NCI-H1417 (cell line): ENCODE results near the gene RUFY4.
A peak's percentile ranks its signal among the peaks of the same experiment; 100 is the strongest.

Experiments
- DNase-seq, 3 experiments: peaks; one replicate each; lab custom pipeline; 2025; lab: John Stamatoyannopoulos, UW

Gene RUFY4, protein sequence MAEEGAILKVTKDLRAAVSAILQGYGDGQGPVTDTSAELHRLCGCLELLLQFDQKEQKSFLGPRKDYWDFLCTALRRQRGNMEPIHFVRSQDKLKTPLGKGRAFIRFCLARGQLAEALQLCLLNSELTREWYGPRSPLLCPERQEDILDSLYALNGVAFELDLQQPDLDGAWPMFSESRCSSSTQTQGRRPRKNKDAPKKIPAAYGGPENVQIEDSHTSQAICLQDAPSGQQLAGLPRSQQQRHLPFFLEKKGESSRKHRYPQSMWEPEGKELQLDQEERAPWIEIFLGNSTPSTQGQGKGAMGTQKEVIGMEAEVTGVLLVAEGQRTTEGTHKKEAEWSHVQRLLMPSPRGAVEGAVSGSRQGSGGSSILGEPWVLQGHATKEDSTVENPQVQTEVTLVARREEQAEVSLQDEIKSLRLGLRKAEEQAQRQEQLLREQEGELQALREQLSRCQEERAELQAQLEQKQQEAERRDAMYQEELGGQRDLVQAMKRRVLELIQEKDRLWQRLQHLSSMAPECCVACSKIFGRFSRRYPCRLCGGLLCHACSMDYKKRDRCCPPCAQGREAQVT

DNA sequence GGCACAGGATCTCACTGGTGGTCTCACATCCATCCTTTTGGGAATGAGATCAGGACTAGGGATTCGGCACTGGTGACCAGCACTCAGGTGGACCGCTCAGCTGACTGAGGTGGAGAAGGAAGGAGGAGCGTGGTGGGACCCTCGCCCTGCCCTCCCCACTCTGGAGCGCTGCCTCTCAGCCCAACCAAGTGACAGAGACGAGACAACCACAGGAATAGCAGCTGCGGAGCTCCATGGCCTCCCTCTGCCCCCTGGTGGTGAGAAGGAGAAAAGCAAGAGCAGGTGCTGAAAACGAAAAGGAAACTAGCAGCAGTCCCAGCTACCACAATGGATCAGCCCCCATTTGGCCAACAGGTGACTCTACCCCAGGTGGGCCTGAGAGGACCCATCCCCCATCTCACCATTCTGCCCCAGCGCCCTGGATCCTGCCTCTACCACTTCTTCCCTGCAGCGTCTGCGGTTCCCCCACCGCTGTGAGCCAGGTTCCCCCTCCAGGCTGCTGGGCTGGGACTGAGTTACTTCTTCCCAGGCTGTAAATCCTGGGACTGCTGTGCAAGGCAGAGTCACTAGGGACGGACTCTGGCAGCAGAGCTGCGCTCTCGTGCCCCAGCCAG, at the start of gene RUFY4:
TSS of gene RUFY4 (plus strand) at position 533 of the 614 bp plus-strand sequence. CDS start 1,353 bp downstream, outside the sequence.
- DNase-seq = peak; percentile 50 to 85 (median 64)

DNA sequence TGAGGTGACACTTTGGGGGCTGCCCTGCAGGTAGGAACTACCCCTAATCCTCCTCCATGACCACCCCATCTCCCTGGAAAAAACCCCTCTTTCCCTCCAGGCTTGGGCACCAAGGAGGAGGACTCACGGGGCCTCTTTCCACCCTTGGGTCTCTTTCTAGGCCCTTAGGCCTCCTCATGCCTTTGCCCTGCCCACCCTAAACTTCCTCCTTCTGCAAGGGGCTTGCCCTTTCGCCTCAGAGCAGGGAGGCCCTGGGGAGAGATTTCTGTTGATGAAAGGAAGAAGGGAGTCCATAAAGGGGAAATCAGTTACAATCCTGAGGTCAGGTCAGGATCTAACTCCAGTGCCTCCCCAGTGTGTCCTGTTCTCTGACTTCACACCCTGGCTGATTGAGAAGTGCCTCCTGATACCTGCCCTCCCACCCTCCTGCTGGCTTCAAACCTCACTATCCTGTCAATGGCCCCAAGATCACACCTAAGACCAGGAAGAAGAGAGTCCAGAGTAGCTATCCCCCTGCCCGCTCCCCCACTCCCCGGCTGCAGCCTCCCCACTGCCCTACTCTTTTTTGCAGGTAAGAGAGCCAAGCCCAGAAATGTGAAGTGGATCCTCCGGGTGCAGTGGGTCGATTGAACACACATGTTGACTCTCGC, 49.5 kb upstream of the RUFY4 start:
- DNase-seq = no peak

DNA sequence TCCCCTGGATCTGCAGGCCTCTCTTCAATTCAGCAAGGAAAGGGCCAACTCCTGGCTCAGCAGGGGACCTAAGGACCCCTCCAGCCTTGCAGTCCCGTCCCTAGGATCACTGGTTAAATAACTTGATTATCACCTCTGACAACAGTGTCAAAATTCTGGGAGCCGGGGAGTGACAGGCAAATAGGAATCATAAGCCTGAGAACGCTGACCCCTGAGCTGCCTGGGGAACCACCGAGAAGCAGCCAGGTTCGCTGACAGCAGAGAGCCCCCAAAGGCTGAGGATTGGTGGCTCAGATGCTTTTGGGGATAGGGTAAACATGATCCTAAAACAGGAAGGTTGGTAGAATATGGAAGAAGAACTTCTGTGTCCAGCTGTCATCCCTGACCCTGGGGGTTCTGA, 48.8 kb upstream of the RUFY4 start:
- DNase-seq = no peak

DNA sequence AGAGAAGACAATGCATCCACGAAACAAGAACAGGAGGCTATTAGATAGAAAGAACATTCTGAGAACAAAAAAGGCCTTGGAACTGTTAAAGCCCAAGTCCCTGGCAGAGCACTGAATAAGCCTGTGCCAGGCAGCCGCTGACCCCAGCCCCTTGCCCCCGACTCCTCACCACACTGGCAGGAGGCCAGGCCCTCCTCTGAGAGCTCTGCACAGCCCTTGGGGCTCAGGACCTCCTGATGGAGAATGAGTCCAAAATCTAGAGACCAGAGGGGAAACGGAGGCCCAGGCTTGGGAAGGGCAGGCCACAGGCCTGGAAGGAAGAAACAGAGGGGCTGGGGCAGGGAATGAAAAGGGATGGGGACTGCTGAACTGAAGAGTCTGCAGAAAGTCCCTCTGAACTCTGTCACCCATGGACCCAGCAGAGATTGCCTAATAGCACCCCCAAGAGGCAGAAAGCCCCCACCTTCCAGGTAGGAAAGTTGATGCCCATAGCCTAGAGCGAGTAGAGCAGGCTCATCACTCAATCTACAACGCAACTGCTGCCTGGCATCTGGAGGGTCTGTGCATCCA, 48.0 kb upstream of the RUFY4 start:
- no peak for DNase-seq

DNA sequence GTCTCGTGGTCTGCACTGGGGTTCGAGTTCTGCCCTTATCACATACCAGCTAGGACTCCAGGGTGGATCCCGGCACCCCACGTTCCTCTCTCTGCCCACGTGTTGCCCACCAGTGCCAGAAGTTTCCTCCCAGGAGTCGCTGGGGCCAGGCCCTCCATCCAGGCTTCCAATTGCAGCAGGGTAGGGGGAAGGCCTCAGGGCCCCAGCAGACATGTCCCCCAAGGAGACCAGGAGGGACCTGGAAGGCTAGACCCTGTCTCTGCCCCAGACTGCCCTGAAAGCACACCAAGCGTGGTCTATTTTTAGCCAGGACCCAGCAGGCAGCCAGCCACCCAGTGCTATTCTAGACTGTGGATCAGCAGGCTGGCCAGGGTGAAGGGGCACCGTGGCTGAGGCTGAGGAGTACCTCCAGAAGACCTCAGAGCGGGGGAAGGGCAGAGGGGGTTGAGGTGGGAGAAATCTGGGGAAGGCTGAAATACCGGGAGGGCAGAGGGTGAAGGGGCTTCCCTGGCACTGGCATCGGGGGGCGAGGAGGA, 47.4 kb upstream of the RUFY4 start:
- DNase-seq = no peak

DNA sequence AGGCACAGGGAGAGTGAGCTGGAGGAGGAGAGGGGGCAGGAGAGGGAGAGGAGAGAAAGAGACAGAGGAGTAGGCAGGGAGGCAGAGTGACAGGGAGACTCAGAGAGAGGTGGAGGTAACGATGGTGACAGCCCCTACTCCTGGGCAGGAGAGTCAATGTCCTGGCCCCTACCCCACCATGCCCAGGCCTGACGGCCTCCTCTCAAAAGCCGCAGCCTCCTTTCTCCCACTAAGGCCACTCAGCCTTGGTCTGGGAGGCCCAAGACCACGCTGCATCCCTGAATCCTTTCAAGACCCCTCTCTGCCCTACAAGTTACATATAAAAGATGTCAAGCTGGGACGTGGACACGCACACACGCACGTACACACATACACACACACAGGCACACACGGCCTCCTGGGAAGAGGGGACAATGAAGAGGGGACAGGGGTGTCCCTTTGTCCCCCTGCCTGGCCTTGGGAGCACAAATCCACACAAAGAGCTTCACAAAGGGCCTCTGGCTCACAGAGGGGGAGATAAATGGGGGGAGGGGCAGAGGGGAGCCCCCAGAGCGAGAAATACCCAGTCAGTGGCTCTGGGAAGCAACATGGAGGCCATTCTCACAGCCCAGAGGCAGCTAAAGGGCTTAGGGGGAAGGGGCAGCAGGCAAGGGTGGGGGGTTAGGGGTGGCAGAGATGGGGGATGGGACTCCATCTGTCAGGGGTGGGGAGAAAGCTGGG, 46.8 kb upstream of the RUFY4 start:
- DNase-seq = no peak

DNA sequence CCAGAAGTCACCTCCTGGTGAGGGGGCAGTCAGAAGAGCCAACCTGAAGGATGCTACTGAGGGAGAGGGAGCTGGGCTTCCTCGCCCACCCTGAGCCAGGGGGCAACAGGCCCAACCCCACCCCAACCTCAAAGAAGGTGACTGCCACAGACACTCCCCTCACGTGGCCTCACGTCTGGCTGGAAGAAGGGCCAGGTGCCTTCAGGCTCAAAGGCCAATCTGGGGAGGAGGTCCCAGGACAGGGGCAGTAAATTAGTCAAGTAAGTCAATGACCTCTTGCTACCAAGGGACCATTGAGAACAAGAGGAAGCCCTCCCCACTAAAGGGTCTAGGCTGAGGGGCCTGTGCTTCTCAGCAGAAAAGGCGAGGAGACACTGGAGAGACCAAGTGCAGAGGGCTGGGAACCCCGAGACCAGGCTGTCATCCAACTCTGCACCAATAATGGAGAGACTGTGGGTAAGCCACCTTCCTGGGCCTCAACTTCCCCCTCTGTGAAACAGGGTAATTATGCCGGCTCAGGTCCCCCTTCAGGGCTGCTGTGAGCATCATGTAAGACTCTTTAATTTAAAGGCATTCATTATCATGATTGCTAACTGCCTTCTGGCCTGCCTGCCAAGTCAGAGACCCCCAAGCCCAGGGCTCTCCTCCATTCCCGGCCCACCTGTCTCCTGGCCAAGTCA, 46.1 kb upstream of the RUFY4 start:
- DNase-seq = peak in 1 of 3 experiments; percentile 0

DNA sequence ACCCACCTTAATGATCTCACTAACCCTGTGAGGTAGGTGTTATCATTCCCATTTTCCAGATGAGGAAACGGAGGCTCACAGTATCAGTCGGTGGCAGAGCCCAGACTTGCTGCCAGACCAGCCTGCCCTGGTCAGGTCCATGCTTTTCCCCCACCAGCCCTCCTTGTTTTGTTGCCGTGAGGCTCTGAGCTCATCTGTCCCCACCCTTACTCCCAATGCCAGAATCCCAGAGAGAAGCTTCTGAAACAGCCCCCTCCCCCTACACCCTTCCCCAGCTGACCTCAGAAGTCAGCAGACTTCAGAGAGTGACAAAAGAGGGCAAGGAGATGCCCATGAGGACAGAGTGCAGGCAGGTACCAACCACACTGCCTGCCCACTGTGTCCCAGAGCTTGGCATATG, 45.4 kb upstream of the RUFY4 start:
- no peak for DNase-seq

DNA sequence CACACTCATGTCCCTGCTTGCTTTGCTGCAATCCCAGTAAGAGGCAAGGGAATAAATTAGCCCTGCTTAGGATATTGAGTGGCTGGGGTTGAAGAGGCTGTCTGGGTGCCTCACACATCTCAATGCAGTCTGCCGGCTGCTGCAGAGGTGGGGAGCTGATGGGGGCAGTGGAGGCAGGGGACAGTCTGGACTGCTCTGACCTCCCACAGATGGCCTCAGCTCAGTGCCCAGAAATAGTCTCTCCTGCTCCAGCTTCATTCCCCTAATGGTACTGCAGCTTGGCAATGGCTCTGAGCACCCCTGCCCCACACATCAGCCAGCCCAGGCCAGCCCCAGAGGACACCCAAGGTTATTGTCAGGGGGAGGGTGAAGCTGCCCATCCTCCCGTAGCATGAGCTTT, 44.7 kb upstream of the RUFY4 start:
- DNase-seq = no peak

DNA sequence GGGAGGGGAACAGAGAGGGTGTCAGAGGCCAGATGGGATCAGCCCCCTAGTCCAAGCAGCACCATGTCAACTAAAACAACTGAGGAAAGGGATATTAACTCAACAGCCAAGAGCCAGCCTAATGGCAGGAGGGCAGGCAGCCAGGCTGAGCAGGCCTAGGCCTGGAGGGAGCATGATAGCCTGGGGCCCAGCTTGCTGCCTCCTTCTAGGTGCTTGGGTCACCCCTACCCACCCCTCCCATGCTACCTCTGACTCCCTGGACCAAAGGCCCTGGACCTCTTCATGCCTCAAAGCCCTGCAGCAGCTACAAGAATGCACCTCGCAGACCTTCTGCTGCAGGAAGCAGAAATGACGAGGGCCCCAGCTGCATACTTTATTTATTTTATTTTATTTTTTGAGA, 44.2 kb upstream of the RUFY4 start:
- DNase-seq = no peak

DNA sequence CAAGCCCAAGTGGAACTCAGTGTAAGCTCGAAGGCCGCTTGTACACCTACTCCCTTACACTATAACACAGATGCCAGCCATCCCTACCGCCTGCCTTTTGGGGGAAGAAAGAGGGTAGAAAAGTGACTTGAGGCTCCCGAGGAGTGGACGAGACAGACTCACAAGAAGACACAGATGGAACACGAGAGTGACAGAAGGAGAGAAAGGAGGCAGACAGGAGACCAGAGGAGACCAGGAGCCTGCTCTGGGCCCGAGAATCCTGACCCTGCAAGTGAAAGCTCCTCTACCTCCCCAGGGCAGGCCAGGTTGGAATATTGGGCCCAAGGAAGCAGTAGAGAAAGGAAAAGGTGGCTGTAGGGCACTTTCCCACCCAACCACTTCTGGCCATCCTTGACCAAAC, 42.8 kb upstream of the RUFY4 start:
- no peak for DNase-seq

DNA sequence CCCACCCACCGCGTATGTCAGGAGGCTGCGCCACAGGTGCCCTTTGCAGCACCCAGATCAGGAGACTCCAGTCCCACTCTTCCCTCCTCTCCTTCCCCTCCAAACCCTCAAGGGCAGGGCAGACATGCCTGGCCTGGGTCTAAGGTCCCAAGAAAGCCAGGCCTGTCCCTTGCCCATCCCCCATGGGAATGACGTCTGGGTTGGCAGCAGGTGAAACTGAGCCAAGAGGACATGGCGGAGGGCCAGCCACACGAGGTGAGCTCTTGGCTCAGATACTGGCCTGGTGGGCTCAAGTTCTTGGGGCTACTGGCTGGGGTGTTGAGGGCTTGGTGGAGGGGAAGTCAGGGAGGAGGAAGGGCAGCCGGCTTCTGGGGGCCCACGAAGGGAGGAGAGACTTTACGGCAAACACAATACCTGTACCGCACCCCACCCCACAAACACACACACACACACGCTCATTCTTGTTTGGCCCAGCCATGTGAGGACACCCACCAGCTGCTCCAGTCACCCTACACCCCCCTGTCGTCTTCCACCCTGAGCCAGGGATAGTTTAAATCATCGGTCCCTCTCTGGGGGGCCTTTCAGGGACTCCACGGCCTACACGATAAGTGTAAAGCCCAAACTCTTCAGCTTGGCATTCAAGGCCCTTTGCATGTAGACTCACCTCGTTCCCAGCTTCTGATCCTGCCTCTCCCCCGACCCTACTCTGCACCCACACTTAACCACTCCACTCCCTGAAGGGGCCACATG, 42.2 kb upstream of the RUFY4 start:
- no peak for DNase-seq

DNA sequence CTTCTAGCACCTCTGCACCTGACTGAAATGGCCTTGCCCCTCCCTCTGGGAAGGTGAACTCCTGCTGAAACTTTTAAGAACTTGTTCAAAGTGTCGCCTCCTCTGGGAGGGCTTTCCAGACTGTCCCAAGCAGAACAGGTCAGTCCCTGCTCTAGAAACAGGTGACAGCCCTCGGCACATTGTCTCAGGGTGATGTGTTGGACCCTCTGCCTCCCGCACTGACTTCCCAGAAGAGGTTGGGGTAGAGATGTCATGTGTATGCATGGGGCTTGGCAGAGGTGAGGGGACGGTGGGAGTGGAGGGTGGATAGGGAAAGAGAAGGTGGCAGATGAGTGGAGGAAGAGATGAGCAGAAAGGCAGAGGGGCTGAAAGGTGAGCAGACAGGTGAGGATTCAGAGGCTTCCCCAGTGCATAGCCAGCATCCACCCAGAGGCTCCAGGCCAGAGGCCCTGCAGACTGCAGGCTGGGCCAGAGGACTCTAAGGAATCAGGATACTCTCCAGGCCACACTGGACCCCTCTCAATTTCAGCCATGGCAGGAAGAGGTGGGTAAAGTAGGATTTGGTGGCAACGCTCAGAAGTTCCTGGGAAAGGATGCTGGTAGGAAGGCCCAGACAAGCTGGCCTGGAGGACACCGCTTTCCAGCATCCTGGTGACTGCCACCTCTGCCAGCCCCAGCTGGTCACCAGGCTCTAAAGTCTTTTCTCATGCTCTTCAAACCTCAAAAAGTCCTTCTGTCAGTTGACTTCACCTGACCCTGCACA, 41.4 kb upstream of the RUFY4 start:
- DNase-seq = no peak

DNA sequence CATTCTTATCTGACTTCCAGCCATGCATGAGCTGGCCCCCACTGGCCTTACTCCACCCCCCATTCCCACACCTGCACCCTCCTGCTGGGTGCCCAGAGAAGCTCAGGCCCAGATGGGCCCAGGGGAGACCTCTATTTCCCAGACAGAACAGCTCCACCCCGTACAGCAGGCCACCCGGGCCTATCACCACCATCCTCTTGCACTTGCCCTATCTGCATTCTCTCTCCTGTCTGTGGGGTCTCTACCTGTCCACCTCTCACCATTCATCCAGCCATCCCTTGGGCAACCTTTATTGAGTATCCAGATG, 40.9 kb upstream of the RUFY4 start:
- no peak for DNase-seq

DNA sequence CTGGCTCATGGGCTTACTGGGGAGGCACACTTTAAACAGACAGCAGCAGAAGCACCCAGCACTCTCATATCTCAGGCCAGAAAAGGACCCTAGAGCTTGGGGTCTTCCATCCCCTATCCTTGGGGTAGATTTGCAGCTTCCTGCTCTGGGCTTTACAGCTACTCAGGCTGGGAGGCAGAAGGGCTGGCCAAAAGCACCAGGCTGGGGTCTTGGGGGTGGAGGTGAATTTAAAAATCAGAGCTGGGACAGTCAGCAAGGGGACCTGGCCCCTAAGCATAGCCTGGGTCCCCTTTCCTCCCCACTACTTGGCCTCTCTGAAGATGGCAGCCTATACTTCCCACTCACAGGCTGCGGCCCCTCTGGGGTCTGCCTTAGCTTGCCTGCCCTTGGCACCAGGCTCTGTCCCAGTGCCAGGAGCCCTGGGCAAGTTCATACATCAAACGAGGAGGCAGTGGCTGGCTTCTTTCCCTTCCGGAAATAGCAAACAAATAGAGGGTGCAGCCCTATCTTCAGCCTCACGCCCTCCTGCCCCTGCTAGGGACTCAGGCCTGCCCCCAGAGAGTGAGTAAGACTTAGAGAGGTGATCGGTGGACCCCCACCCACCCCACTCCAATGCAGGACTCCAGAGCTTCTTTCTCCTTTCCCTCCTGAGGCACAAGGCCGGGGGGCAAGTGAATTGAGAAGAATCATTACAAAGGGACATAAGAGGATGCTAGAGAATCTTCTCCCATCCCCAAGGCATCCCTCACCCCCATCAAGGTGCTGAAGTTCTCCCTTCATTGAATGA, 40.3 kb upstream of the RUFY4 start:
- DNase-seq = no peak

DNA sequence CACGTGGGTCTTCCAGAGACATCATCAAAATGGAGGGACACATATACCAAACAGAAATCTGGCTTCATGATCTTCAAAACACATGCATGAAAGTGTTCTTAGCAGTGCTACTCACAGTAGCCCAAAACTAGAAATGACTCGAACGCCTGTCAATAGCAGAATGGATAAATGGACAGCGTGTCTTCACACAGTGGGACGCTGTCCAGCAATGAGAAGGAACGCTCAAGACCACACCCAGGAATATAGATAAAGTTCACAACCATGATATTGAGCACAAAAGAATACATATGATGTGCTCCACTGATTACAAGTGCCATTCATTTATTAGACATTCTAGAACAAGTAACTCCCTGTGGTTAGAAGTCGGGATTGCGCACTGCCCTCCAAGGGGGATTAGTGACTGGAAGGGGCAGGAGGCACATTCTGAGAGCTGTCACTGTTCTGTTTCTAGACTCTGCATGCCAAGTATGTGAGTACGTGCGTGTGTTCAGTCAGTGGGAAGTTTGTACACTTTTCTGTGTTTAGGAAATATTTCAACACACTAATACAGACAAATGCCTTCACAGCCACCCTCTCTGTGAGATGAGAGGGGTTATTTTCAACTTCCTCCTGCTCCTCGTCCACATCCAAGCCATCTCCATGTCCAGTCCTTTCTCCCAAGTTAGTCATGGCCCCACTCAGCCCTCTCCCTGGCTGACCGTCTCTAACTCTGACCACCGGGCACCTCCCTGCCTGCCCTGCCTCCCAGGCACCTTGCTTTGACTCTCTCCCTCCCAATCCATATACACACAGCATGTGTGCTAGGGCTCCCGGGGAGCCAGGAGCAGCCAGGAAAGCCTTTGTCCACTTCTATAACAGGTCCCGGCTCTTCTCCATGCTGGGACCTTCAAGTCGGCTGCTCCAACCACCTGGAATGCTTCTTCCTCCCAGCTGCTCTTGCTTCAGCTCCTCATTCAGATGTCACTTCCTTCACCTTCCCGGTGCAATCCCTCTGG, 39.4 kb upstream of the RUFY4 start:
- DNase-seq = no peak

DNA sequence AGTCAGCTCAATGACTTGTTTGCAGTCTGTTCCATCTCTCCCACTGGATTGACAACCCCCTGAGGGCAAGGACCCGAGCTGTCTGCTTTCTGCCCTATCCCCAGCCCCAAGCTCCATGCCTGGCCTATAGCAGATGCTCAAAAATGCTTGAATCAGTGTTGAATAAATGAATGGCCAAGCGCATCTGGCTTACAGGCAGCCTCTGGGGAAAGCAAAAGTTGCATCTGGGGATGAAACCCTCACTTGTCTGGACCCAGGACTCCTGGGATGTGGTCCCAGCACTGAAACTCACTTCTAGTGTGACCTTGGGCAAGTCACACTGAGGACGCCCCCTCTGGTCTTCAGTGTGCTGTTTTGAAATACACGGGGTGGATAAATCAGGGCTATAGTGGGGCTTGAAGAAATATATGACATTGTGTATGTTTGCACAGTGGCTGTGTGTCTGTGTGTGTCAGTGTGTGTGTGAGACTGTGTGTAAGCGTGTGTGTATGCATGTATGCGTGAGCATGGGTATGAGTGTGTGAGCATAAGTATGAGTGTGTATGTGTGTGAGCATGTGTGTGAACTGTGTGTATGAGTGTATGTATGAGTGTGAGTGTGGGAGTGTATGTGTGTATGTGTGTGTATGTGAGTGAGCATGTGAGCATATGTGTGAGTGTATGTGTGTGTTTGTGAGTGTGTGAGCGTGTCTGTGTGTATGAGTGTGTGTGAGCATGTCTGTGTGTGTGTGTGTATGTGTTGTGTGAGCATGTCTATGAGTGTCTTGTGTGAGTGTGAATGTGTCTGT, 38.5 kb upstream of the RUFY4 start:
- DNase-seq = no peak
